GM21526 (cell line): ENCODE data around the gene GALNT17.

Experiments used
- ATAC-seq: cut with Tn5 transposase; IDR thresholded peaks from one replicate; pipeline ENCODE4 v1.9.1; 2021; ENCODE audit warnings: moderate library complexity; ENCODE audit not compliant: unreplicated experiment, low FRiP score

Gene GALNT17

DNA sequence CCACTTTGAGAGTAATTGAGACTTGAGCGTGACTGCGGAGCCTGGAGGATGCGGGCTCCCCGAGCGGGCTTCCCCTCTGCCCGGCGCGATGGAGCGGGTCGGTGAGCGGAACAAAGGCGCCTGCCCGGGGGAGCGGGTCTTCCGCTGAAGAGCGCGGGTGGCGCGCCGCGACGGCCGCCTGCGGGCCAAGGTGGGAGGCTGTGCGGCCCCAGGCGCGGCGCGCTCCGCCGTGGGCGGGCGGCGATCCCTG, at the start of gene GALNT17:
Gene GALNT17, plus strand, starts transcription at position 18 of the 250 bp plus-strand sequence.
- ATAC-seq, result no peak

GRCh38 chr7:71095266-71095860, 36.6 kb upstream of the GALNT17 start:
- no peak for ATAC-seq

DNA sequence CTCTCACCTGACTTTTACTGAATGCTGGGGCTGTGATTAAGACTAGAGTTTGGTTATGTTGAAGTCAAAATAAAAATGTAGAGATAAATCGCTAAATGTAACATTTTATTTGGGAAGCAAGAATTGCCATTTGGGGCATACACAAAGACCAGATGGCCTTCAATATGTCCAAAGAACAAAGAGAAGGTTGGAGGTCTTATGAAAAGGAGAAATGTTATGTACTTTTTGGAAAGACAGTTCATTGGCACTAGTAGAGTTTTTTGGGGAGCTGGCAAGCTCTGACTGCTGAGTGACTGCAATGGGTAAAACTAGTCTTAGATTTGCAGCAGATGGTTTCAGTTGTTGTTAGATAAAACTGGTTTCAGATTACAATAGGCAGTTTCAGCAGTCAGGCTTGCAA, 35.6 kb upstream of the GALNT17 start:
- no peak for ATAC-seq

- ATAC-seq, result no peak
Observed at GRCh38 chr7:71106226-71106625, 25.7 kb upstream of the GALNT17 start.

- ATAC-seq, result no peak
Observed at GRCh38 chr7:71112436-71112835, 19.5 kb upstream of the GALNT17 start.

- ATAC-seq, result no peak
Observed at GRCh38 chr7:71120096-71120495, 11.8 kb upstream of the GALNT17 start.

DNA sequence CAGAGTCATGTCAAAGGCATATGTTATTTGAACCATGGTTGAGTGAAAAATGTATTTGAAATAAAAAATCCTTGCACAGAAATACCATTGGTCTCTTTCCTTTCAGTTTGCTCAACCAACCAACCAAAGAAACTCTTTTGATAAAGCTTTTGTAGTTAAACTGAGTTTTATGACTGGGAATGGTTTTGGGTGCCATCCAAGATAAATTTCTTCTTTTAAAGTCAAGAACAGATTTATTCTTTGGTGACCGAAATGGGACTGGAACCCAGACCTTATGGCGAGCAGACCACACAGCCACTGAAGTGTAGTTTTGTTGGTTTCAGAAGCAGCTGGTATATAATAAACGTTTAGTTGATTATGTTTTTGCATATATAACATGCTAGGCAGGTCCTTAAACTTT, 2.8 kb upstream of the GALNT17 start:
- no peak for ATAC-seq

- ATAC-seq, result no peak
Observed at GRCh38 chr7:71130031-71130679, 1.8 kb upstream of the GALNT17 start.

DNA sequence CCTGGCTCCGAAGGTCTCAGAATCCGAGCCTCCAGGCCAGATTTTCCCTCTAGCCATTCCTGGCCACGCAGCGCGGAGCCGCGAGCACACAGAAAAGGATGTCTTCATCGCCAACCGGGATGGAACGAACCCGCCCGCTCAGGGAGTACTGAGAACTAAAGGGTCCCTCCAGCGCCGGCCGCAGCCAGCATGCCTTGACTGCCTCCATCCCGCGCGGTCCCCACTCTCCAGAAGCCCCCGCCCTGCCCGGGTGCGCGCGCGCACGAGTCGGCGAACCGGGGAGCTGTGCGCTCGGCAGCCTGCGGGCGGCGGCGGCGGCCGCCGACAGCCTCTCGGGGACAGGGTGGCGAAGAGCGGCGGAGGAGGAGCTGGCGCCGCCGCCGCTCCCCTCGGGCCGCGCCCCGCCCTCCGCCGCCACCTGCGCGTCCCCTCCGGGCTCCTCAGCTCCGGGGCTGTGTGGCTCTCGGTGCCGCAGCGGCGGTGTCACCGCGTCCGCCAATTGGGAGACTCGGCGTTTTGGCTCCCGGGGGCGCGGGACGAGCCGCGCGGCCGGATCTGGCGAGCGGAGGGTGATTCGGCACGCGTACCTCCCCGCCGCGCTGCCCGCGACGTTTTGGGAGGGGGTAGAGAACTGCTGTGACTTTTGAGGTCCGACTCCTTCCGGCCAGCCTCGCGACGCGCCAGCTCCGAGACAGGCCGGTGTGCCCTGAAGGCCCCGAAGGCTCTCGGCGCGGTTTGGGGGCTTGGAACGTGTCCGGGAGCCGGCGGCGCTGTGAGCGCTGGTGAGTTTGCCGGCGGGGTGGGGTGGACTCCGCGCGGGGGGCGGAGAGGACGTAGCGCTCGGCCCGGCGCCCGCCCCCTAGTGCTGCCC, 453 bp upstream of the GALNT17 start:
- ATAC-seq, result no peak

DNA sequence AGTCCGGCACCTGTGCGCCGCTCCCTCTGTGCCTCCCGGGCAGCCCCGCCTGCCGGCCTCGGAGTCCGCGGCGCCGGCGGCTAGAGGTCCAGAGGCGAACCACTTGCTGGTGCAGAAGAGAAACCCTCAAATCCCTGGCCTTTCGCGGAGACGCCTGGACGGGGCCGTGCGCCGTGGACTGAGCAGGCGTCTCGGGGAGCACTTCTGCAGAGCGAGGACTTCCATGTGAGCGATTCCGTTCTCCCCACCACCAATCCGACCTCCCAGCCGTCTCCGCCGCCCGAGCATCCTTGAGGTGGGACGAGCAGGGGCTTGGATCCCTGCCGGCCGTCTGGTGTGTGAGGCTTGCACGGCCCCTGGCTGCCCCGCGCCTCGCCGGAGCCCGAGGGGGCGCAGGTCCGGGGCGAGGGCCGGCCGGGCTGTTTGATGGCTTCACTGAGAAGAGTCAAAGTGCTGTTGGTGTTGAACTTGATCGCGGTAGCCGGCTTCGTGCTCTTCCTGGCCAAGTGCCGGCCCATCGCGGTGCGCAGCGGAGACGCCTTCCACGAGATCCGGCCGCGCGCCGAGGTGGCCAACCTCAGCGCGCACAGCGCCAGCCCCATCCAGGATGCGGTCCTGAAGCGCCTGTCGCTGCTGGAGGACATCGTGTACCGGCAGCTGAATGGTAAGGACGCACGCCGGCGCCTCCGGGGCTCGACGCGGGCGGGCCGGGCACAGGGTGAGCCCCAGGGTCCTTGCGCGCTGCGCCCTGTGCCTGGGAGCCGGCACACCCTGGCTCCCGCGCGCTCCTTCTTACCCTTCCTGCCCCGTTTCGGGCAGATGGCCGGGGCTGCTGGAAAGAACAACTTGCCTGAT, 660 bp downstream of the GALNT17 start:
- no peak for ATAC-seq

- no peak for ATAC-seq
Observed at GRCh38 chr7:71133232-71133622, 1.3 kb downstream of the GALNT17 start.

GRCh38 chr7:71133856-71134255, 1.9 kb downstream of the GALNT17 start:
- no peak for ATAC-seq

DNA sequence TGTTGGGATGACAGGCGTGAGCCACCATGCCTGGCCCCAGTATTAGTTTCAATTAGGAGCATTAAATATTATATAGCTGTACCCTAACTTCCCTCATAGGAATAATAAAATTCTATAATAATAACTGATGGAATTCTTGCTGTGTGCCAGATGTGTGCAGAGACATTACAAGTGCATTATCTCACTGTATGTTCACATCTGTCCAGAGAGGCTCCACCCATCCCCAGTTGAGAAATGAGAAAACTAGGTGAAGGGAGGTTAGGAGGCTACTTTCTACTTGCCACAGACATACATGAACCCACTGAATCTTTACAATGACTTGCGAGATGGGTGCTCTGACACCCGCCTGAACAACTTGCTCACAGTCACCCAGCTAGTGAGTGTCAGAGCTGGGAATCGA, 3.2 kb downstream of the GALNT17 start:
- no peak for ATAC-seq

DNA sequence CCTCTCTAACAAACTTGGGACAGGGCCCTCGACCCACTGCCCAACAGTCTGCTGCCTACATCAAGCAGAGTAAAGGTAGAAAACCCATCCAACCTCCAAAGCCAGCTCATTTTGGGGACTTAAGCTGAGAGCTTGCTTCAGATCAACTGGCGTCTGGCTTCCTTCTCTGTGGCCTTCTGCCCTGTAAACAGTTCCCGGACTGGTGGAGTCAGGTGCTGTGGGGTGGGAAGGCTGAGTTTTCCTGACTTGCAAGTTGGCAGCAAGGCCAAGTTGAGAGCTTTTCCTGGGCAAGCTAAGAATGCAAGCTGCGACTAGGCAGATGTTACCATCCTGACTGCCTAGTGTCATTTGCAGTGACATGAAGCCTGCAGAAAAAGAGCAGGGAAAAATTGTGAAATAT, 3.7 kb downstream of the GALNT17 start:
- ATAC-seq, result no peak

GRCh38 chr7:71137479-71137878, 5.5 kb downstream of the GALNT17 start:
- no peak for ATAC-seq

- ATAC-seq, result no peak
Observed at GRCh38 chr7:71140264-71140663, 8.3 kb downstream of the GALNT17 start.

GRCh38 chr7:71144963-71145362, 13.0 kb downstream of the GALNT17 start:
- ATAC-seq, result no peak

DNA sequence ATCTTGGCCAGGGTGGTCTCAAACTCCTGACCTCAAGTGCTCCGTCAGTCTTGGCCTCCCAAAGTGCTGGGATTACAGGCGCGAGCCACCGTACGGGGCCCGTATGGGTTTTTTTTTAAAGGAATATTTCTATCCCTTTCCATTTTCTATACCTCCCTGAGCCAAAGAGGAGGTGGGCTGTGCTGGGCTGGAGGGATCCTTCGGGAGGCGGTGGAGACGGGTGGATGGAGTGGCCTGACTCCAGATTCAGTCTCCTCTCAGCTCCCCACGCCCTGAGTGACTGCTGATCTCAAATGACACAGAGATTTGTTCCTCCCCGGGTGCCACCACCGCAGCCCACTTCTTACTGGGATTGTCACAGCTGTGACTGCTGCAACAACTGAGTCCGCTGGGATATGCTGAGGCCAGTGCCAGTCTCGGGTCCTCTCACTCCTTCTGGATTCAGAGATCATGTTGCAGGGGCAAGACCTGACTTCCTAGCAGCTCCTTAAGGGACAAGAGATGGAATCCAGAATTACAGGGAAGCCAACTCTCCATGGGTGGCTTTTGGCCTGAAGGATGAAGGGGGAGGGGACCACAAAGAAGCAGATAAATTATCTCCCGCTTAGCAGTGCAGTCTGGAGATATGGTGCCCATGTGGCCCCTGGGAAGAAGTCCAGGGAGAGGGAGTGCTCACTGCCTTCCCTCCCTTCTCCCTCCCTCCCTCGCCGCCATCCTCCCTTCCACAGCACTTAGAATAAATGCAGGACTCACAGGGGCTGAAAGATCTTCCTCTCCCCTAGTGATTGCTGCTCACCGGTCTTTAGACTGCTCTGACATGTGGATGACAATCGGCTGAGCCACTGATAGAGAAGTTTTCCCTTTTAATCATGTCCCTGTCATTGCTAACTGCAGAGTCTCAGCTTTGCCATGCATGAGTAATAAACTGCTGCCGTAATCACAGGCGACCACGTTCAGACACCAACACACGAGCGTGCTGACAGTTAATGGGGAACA, 14.3 kb downstream of the GALNT17 start:
- ATAC-seq, result no peak

GRCh38 chr7:71148098-71148497, 16.2 kb downstream of the GALNT17 start:
- ATAC-seq, result no peak

GRCh38 chr7:71155236-71155635, 23.3 kb downstream of the GALNT17 start:
- ATAC-seq, result no peak
